Endothelial cell of umbilical vein (primary cell): ENCODE results near the gene LAD1.

Experiments used
- CTCF ChIP-seq, 2 donors: IDR thresholded peaks; 1 replicate in 1 of 2; 2 replicates in 1 of 2; pipeline ENCODE4 v1.5.1; 2011; ENCODE audit warnings: low read length in 2 of 2, mild to moderate bottlenecking in 2 of 2, moderate library complexity in 2 of 2, control low read depth in 1 of 2, inconsistent platforms in 1 of 2, low read depth in 1 of 2; ENCODE audit not compliant: insufficient read depth in 1 of 2; ENCODE audit errors: extremely low read depth in 1 of 2
- FOS ChIP-seq: IDR thresholded peaks from 2 replicates; pipeline ENCODE4 v1.6.1; 2011; ENCODE audit warnings: mild to moderate bottlenecking, low read length, moderate library complexity, borderline replicate concordance; ENCODE audit not compliant: insufficient read depth
- MAX ChIP-seq: IDR thresholded peaks from 2 replicates; pipeline ENCODE4 v1.6.1; 2011; ENCODE audit not compliant: insufficient read depth, insufficient read length
- POLR2A ChIP-seq: IDR thresholded peaks from 2 replicates; pipeline ENCODE4 v1.6.1; 2012; ENCODE audit warnings: low read depth, mild to moderate bottlenecking, control low read depth, low read length
- POLR2AphosphoS5 ChIP-seq: IDR thresholded peaks from 2 replicates; pipeline ENCODE4 v1.6.1; 2012; ENCODE audit warnings: low read depth, mild to moderate bottlenecking, control low read depth, low read length, moderate library complexity; ENCODE audit not compliant: insufficient read depth

- TF ChIP-seq CTCF (IDR thresholded peaks at IDR 0.05; ENCODE audit: extremely low read depth in 1 of 2, insufficient read depth in 1 of 2, low read depth in 1 of 2, low read length in 2 of 2) (no peak), FOS (no peak), POLR2AphosphoS5 (no peak), MAX (no peak), POLR2A (no peak)
Measured at GRCh38 chr1:201356236-201356635, 42.9 kb downstream of the LAD1 start.
